ENCODE measurements around the gene KRT17. TPM values are rescaled to one million over a fixed set of nuclear protein-coding genes. Genes with fewer than 3 reads are reported as not detected.
A peak's percentile ranks its signal among the peaks of the same experiment; 100 is the strongest.
"Not testable (repeated sequence)": the region's sequence is repeated elsewhere in the genome, so short reads cannot be mapped to it uniquely, and the experiment has no call there.

The KRT17 gene
- total RNA-seq, 2 donors from 2014 or later, result not detected

DNA sequence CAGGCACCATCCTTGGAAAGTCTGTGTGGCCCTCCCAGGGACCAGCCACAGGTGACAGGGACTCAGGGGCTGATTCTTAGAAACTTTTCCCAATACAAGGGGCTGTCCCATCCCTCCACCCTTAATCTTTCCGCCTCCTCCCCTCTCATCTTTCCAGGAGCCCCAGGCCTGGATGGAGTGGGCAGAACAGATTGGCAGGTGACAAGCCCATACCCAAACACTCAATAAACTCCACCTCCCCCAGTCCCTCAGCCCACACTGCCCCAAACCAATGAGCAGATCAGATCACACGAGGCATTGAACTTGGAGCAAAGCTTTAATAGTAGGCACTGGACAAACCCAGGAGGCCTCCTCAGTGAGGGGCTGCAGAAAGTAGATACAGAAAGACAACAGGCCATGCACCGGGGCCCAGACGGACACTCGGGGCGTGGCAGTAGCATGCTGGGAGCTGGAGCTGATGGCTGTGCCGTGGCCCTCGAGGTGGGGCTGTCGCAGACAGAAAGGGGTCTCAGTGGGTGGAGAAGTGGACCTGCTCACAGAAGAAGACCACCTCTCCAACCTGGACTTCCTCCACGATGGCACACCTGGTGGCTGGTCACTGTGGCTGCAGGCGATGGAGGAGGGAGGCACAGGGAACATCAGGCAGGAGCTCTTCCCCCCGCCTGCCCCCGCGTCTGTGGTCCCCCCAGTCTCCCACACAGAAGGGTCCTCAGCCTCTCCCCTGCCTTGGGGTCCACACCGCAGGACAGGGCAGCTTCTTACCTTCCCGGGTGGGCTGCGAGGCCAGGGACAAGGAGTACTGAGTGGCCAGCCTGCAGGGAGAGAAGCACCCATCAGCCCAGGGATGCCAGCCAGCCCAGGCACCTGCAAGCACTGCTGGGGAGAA, 1.9 kb upstream of the KRT17 start:
- ATAC-seq; H3K36me3 Mint-ChIP-seq (ENCODE audit: low read depth); DNase-seq; H3K4me1 Mint-ChIP-seq; H3K9me3 ChIP-seq (ENCODE audit: control insufficient read depth, low read length, poor library complexity, severe bottlenecking); H3K4me3 Mint-ChIP-seq; H3K27ac Mint-ChIP-seq: not testable (repeated sequence)
- peaks cover 40% of the 10 kb centered on the region for H3K27me3 Mint-ChIP-seq

DNA sequence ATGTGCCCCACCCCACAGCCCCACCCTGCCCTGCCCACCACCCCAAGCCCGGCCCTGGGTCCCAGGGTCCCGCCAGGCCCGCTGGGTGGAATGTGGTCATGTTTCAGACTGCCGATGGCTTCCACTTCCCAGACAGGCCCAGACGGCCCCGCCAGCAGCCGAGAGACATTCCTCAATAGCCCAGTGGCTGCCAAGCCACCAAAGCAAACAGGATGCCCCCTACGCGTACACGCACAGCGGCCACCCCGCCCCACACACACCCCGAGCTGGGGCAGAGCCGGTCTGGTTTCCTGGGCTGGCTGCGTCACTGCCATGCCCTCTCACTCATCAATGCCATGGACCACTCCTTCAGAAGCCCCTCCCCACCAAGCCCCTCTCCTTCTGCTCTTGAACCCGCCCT, 1.2 kb upstream of the KRT17 start:
- no peak for DNase-seq
- no peaks in the 10 kb centered on the region for H3K9me3 ChIP-seq (ENCODE audit: control insufficient read depth, low read length, poor library complexity, severe bottlenecking)
- peaks cover 3% of the 10 kb centered on the region for H3K36me3 Mint-ChIP-seq (ENCODE audit: low read depth)
- ATAC-seq, result no peak
- H3K27ac Mint-ChIP-seq, result no peak overlapping the region
- peaks cover 4% of the 10 kb centered on the region for H3K4me1 Mint-ChIP-seq
- H3K27me3 Mint-ChIP-seq, result peaks cover 43% of the 10 kb centered on the region
- no peak overlapping the region for H3K4me3 Mint-ChIP-seq

- peaks cover 60% of the 10 kb centered on the region for H3K27me3 Mint-ChIP-seq
- not testable (repeated sequence) for ATAC-seq; H3K4me1 Mint-ChIP-seq; H3K36me3 Mint-ChIP-seq (ENCODE audit: low read depth); H3K9me3 ChIP-seq (ENCODE audit: control insufficient read depth, low read length, poor library complexity, severe bottlenecking); DNase-seq; H3K27ac Mint-ChIP-seq; H3K4me3 Mint-ChIP-seq
Measured at GRCh38 chr17:41623184-41623861, 1.1 kb downstream of the KRT17 start.

DNA sequence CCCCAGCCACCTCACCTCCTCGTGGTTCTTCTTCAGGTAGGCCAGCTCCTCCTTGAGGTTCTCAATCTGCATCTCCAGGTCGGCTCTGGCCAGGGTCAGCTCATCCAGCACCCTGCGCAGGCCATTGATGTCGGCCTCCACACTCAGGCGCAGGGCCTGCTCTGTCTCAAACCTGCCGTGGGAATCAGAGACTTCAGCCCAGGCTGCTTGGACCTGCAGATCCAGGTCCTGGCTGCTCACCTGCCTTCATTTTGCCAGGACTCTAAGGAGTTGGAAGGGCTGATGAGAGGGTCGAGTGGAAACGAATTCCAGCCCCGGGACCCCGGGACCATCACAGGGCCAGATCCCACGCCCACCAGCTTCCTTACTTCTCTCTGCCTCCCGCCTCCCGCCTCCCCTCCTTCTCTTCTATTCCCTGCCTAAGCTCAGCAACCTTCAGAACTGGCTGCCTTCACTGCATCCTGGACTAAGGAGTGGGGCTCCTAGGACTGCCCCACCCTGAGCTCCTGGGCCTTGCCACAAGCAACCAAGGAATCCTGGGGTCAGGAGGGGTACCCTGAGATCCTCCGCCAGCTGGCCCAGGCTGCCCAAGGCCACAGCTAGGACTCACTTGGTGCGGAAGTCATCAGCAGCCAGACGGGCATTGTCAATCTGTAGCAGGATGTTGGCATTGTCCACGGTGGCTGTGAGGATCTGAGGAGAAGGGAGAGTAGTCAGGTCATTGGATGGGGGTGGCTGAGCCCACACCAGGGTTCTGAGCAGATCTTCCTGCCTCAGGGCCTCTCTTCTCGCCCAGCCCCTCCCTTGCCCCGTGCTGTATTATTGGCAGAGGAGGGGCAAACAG, 1.8 kb downstream of the KRT17 start:
- not testable (repeated sequence) for ATAC-seq; H3K27ac Mint-ChIP-seq; DNase-seq; H3K4me3 Mint-ChIP-seq; H3K36me3 Mint-ChIP-seq (ENCODE audit: low read depth); H3K9me3 ChIP-seq (ENCODE audit: control insufficient read depth, low read length, poor library complexity, severe bottlenecking); H3K4me1 Mint-ChIP-seq
- H3K27me3 Mint-ChIP-seq, result peaks cover 63% of the 10 kb centered on the region

- Mint-ChIP-seq H3K4me1 (peaks cover 5% of the 10 kb centered on the region), H3K36me3 (ENCODE audit: low read depth) (peaks cover 3% of the 10 kb centered on the region), H3K27ac (no peak overlapping the region), H3K27me3 (peaks cover 58% of the 10 kb centered on the region), H3K4me3 (no peak overlapping the region)
- DNase-seq (no peak), ATAC-seq (no peak)
- H3K9me3 ChIP-seq (ENCODE audit: control insufficient read depth, low read length, poor library complexity, severe bottlenecking), result no peaks in the 10 kb centered on the region
Measured at GRCh38 chr17:41621916-41622315, 2.5 kb downstream of the KRT17 start.

DNA sequence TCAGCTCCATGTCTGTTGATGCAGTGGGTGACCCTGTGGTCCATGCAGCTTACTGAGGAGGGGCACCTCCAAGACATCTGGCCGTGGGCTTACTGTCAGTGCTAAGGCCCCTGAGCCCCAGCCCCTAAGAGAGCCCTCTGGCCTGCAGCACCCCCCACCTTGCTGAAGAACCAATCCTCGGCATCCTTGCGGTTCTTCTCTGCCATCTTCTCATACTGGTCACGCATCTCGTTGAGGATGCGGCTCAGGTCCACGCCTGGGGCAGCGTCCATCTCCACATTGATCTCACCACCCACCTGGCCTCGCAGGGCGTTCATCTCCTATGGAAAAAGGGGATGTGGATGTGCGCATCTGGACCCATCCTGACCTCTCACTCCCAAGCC, 2.9 kb downstream of the KRT17 start:
- H3K4me1 Mint-ChIP-seq, DNase-seq, ATAC-seq: not testable (repeated sequence)

GRCh38 chr17:41620583-41621434, 3.6 kb downstream of the KRT17 start:
- H3K4me1 Mint-ChIP-seq, result peaks cover 2% of the 10 kb centered on the region
- peaks cover 60% of the 10 kb centered on the region for H3K27me3 Mint-ChIP-seq
- no peak for ATAC-seq
- H3K36me3 Mint-ChIP-seq (ENCODE audit: low read depth), result peaks cover under 1% of the 10 kb centered on the region
- H3K27ac Mint-ChIP-seq, result no peak overlapping the region
- DNase-seq, result no peak
- no peaks in the 10 kb centered on the region for H3K9me3 ChIP-seq (ENCODE audit: control insufficient read depth, low read length, poor library complexity, severe bottlenecking)
- no peak overlapping the region for H3K4me3 Mint-ChIP-seq

More for the DNA sequence above, 2.9 kb downstream of the KRT17 start:
- not testable (repeated sequence) for H3K9me3 ChIP-seq (ENCODE audit: control insufficient read depth, low read length, poor library complexity, severe bottlenecking); H3K36me3 Mint-ChIP-seq (ENCODE audit: low read depth); H3K4me3 Mint-ChIP-seq; H3K27ac Mint-ChIP-seq
- H3K27me3 Mint-ChIP-seq, result peaks cover 58% of the 10 kb centered on the region

DNA sequence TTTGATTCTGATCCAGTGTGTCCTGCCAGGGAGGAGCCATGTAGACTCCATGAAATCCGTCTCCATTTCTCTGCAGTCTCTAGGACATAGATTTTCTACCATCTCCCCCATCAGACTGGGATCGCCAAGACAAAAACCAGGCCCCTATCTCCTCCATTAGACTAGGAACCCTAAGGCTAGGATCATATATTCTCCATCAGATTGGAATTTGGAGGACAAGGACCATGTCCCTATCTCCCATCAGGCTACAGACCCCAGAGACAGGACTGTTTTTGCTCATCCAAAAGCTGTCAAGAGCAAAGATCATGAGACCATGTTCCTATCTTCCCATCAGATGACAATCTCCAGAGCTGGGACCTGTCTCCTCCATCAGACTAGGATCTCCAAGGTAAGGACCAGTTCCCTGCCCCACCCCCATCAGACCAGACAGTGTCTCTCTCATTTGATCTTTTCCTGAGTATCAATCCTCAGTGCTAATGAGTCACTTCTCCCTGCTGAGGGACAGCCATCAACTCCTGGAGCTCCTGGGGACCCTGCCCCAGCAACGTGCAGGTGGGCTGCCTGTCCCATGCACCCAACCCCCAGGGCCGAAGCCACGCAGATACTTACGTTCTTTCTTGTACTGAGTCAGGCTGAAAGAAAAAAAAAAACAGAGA, 4.3 kb downstream of the KRT17 start:
- ATAC-seq; DNase-seq; H3K9me3 ChIP-seq (ENCODE audit: control insufficient read depth, low read length, poor library complexity, severe bottlenecking); H3K36me3 Mint-ChIP-seq (ENCODE audit: low read depth); H3K27ac Mint-ChIP-seq; H3K4me3 Mint-ChIP-seq; H3K4me1 Mint-ChIP-seq: not testable (repeated sequence)
- H3K27me3 Mint-ChIP-seq, result peaks cover 65% of the 10 kb centered on the region

DNA sequence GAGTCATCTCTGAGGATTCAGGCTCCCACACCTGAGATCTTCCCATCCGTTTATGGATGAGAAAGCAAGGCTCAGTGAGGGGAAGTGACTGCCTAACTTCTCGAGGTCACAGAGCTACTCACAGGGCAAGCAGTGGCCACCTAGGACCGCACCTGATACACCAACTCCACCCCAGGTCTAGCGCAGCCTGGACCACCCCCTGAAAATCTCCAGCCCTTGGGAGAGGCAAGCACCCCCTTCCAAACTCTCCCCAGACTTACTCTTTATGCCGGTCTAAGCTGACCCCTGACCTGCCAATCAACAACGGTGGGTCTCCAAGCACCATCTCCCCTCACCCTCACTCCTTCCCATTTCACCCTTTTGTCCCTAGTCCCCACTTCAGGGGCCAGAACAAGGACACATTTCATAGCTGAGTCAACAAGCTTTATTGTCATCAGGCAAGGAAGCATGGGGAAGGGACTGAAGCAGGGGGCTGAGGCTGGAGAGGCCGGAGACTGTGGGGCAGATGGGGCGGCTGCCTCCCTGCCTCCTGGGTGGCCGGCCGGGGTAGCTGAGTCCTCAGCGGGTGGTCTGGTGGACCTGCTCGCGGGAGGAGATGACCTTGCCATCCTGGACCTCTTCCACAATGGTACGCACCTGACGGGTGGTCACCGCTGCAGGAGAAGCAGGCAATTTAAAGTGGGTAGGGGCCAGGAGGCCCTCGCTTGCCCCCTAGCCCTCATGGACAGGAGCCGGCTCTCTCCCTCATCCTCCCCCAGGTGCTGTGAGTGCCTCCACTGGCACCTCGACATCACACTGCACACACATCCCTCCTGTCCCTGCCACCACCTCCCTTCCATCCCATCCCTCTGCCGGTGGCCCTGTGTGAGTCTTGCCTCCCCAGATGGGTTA, 5.1 kb downstream of the KRT17 start:
- Mint-ChIP-seq H3K4me3 (no peak overlapping the region), H3K27ac (peak overlapping the region; percentile 19), H3K36me3 (ENCODE audit: low read depth) (no peaks in the 10 kb centered on the region), H3K4me1 (peaks cover 2% of the 10 kb centered on the region), H3K27me3 (peaks cover 66% of the 10 kb centered on the region)
- DNase-seq, result no peak
- H3K9me3 ChIP-seq (ENCODE audit: control insufficient read depth, low read length, poor library complexity, severe bottlenecking), result no peaks in the 10 kb centered on the region
- ATAC-seq, result no peak

GRCh38 chr17:41618341-41619035, 5.9 kb downstream of the KRT17 start:
- peaks cover 2% of the 10 kb centered on the region for H3K4me1 Mint-ChIP-seq
- no peak for ATAC-seq
- no peak overlapping the region for H3K4me3 Mint-ChIP-seq
- no peaks in the 10 kb centered on the region for H3K9me3 ChIP-seq (ENCODE audit: control insufficient read depth, low read length, poor library complexity, severe bottlenecking)
- H3K27ac Mint-ChIP-seq, result no peak overlapping the region
- peaks cover 70% of the 10 kb centered on the region for H3K27me3 Mint-ChIP-seq
- no peak for DNase-seq
- no peaks in the 10 kb centered on the region for H3K36me3 Mint-ChIP-seq (ENCODE audit: low read depth)

DNA sequence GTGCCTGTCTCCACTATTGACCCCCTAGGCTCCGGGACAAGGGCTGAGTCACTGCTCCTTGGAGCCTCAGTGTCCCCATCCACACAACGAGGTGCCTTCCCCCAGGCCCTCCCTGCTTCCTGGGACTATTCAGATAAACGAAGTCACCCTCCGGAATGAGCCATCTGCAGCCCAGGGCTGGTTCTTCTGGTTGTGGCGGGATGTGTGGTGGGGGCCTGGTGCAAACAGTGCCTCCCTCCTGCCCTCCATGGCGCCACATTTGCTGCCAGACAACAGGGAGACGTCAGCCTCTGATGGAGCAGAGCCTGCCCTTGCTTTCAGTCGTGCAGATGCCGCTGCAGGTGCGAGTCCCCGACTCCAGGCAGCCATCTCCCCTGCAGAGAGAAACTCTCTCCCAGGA, 6.7 kb downstream of the KRT17 start:
- peaks cover 2% of the 10 kb centered on the region for H3K4me1 Mint-ChIP-seq
- peaks cover 72% of the 10 kb centered on the region for H3K27me3 Mint-ChIP-seq
- no peaks in the 10 kb centered on the region for H3K36me3 Mint-ChIP-seq (ENCODE audit: low read depth)

More for the DNA sequence above, 6.7 kb downstream of the KRT17 start:
- no peak overlapping the region for H3K4me3 Mint-ChIP-seq
- H3K9me3 ChIP-seq (ENCODE audit: control insufficient read depth, low read length, poor library complexity, severe bottlenecking), result no peaks in the 10 kb centered on the region
- DNase-seq (no peak), ATAC-seq (no peak)
- no peak overlapping the region for H3K27ac Mint-ChIP-seq

Data from T-helper 17 cell (primary cell).